Stomach (tissue), 9 donors: Measurements from ENCODE around the gene TEX13D. TPM values are rescaled to one million over a fixed set of nuclear protein-coding genes. Genes with fewer than 3 reads are reported as not detected.

Experiments used
- DNase-seq, 2 donors: peaks; one replicate each; pipeline versions ENCODE4 v3.0.0 to v3.0.0-alpha.2; 2013 to 2019
- H3K27ac ChIP-seq, 5 donors: fragments of 200-600 bp in 4 of 5; sonication (generic) in 4 of 5; one replicate each; pipeline ENCODE4 v1.5.1; 2013 to 2019; ENCODE audit warnings: mild to moderate bottlenecking in 1 of 5, moderate library complexity in 1 of 5
- H3K27me3 ChIP-seq, 3 donors: fragments of 200-600 bp; sonication (generic); one replicate each; pipeline ENCODE4 v1.5.1; 2017 to 2019; ENCODE audit warnings: mixed run types in 1 of 3
- H3K36me3 ChIP-seq, 4 donors: fragments of 200-600 bp; sonication (generic); 1 replicate in 3 of 4; 2 replicates in 1 of 4; pipeline ENCODE4 v1.5.1; 2016 to 2019
- H3K4me1 ChIP-seq, 4 donors: fragments of 200-600 bp; sonication (generic); one replicate each; pipeline ENCODE4 v1.5.1; 2016 to 2019
- H3K4me3 ChIP-seq, 4 donors: fragments of 200-600 bp; sonication (generic) in 3 of 4; one replicate each; pipeline ENCODE4 v1.5.1; 2016 to 2019; ENCODE audit warnings: mild to moderate bottlenecking in 1 of 4
- H3K9me3 ChIP-seq, 4 donors: fragments of 200-600 bp; sonication (generic); one replicate each; pipeline ENCODE4 v1.5.1; 2016 to 2019
- CTCF ChIP-seq, 7 experiments: fragments of 450-650 bp in 4 of 7; fragments of 200-600 bp in 3 of 7; sonication (generic) in 3 of 7; IDR thresholded peaks; one replicate each; pipeline ENCODE4 v1.5.1; 2016 to 2019; ENCODE audit warnings: antibody characterized with exemption in 7 of 7, control low read depth in 2 of 7, mild to moderate bottlenecking in 1 of 7
- EP300 ChIP-seq: sonication (generic); formaldehyde crosslinking; IDR thresholded peaks from one replicate; pipeline ENCODE4 v1.6.1; 2017; ENCODE audit warnings: antibody characterized with exemption
- POLR2A ChIP-seq, 4 donors: fragments of 450-650 bp; IDR thresholded peaks; one replicate each; pipeline ENCODE4 v1.6.1; 2016; ENCODE audit warnings: antibody characterized with exemption in 4 of 4, control low read depth in 2 of 4, mild to moderate bottlenecking in 1 of 4, moderate library complexity in 1 of 4
- POLR2AphosphoS5 ChIP-seq, 3 donors: sonication (generic); formaldehyde crosslinking; IDR thresholded peaks; one replicate each; pipeline ENCODE4 v1.6.1; 2016; ENCODE audit warnings: antibody characterized with exemption in 3 of 3
- WGBS, 5 donors: extraction: QIAGEN DNeasy Blood & Tissue Kit in 3 of 5; methylation state at CpG; one replicate each; pipeline versions ENCODE4 v1.1.5 to v1.1.7; 2013 to 2018; 5-methylcytosine and 5-hydroxymethylcytosine counted together
- intact Hi-C: fragments of 100-400 bp; cut with DNase I; formaldehyde crosslinking; loops from one replicate; pipeline ENCODE4 v1.15.1; 2023; ENCODE audit warnings: low total_unique reads
- polyA plus RNA-seq, 3 donors: library from polyadenylated mRNA; stranded (reverse); fragments of 200-250 nt; gene quantifications; one replicate each; pipeline ENCODE4 v1.2.3, GENCODE V29; 2013
- total RNA-seq, 5 donors: library from RNA; depleted of rRNA; stranded (reverse); fragments of >200 nt; gene quantifications; one replicate each; pipeline versions ENCODE4 v1.1.0 to v1.2.3, GENCODE V29; 2014 to 2016
- donor health status: healthy with polysubstance abuse.
- donor health status: Bipolar disorder and iron deficiency.
- donor health status: healthy.

The TEX13D gene
- total and polyA plus RNA-seq, 8 donors: 0.46 to 1.2 TPM; not detected in 6

DNA sequence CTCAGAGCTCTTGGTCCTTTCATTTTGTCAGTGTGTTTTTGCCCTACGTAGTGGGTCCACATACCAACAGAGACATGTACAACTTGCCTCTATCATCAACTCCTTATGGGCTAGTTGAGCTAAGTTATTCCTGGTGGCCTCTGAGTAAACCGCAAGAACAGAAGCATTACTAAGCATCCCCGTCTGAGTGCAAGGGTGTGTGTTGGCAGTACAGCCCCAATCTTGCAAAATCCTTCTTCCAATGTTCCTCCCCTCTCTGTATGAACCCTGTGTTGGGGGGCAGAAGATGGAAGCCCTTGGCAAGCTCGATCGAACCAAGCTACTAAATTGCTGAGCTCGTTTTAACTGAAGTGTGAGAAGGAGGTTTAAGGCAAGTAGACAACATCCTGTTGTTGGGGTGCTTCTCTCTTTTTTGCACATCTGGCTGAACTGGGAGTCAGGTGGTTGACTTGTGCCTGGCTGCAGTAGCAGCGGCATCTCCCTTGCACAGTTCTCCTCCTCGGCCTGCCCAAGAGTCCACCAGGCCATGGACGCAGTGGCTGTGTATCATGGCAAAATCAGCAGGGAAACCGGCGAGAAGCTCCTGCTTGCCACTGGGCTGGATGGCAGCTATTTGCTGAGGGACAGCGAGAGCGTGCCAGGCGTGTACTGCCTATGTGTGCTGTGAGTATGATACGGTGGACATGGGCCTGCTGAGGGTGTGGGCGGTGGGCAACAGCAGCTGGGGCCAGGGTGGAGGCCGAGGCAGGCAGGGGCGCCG, 13.8 kb downstream of the TEX13D start, which contains the start of gene SH2D1A:
SH2D1A (plus strand) TSS at position 447 of the 760 bp plus-strand sequence; CDS start at position 527, 80 bp downstream.
- intact Hi-C loops: no loop called here
- Histone ChIP-seq H3K36me3 (no peaks in the 10 kb centered on the region), H3K27ac (peak within 1 kb of the TSS in 4 of 5 donors; percentile 14 to 46 (median 22)), H3K4me1 (no peaks in the 10 kb centered on the region), H3K27me3 (no peaks in the 10 kb centered on the region), H3K9me3 (no peaks in the 10 kb centered on the region), H3K4me3 (no peak within 1 kb of the TSS)
- peak in 1 of 2 donors; percentile 20 for DNase-seq
- TF ChIP-seq POLR2AphosphoS5 (IDR thresholded peaks at IDR 0.05) (peak in 1 of 3 donors; percentile 40), CTCF (IDR thresholded peaks at IDR 0.05) (no peak), POLR2A (IDR thresholded peaks at IDR 0.05) (no peak), EP300 (no peak)
- WGBS, 5 donors: 65 to 89% (median 78%) methylated on average over 6 to 19 of the region's 19 CpGs

DNA sequence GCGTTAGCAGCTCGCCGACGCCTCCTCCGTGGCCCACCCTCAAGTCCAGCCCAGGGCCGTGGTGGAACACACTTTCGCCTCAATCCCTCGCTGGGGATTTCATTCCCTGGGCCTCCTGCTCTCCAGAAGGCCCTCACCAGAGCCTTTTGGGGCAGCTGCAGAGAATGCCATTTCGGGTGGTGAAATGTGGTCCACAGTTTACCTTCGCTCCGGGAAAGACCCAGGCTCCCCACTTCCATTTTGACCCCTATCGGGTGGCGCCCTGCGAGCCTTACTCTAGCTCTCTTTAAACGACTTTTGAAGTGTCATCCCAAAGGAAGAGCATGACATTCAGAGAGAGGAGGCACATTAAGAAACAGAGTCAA, 14.4 kb downstream of the TEX13D start:
- peak overlapping the region in 4 of 5 donors; percentile 14 to 46 (median 22) for H3K27ac ChIP-seq
- 77 to 91% (median 82%) methylated on average over 7 to 15 of the region's 15 CpGs for WGBS, 5 donors

GRCh38 chrX:124347242-124347641, 14.8 kb downstream of the TEX13D start:
- H3K4me3 ChIP-seq: no peak overlapping the region
- no peaks in the 10 kb centered on the region for H3K9me3 ChIP-seq
- no peaks in the 10 kb centered on the region for H3K27me3 ChIP-seq
- no peak for DNase-seq
- no peaks in the 10 kb centered on the region for H3K36me3 ChIP-seq
- TF ChIP-seq EP300 (no peak), POLR2AphosphoS5 (IDR thresholded peaks at IDR 0.05) (no peak), CTCF (IDR thresholded peaks at IDR 0.05) (no peak), POLR2A (IDR thresholded peaks at IDR 0.05) (no peak)
- no peaks in the 10 kb centered on the region for H3K4me1 ChIP-seq
- intact Hi-C loops: no loop called here
- WGBS, 5 donors: 38 to 57% (median 44%) methylated on average over 5 of the region's 5 CpGs
- peak overlapping the region in 1 of 5 donors; percentile 14 for H3K27ac ChIP-seq

More for the DNA sequence above, 14.4 kb downstream of the TEX13D start:
- Histone ChIP-seq H3K4me1 (no peaks in the 10 kb centered on the region), H3K36me3 (no peaks in the 10 kb centered on the region), H3K4me3 (no peak overlapping the region), H3K9me3 (no peaks in the 10 kb centered on the region), H3K27me3 (no peaks in the 10 kb centered on the region)
- intact Hi-C loops: no loop called here
- no peak for DNase-seq
- no peak for TF ChIP-seq POLR2A (IDR thresholded peaks at IDR 0.05)

GRCh38 chrX:124348182-124348581, 15.7 kb downstream of the TEX13D start:
- Histone ChIP-seq H3K4me1 (no peaks in the 10 kb centered on the region), H3K36me3 (no peaks in the 10 kb centered on the region), H3K27me3 (no peaks in the 10 kb centered on the region), H3K4me3 (no peak overlapping the region), H3K27ac (no peak overlapping the region), H3K9me3 (no peaks in the 10 kb centered on the region)
- DNase-seq: no peak
- TF ChIP-seq EP300 (no peak), CTCF (IDR thresholded peaks at IDR 0.05) (no peak), POLR2AphosphoS5 (IDR thresholded peaks at IDR 0.05) (no peak), POLR2A (IDR thresholded peaks at IDR 0.05) (no peak)
- intact Hi-C loops: no loop called here
- WGBS, 5 donors: 50 to 71% (median 60%) methylated on average over 5 of the region's 5 CpGs

- Histone ChIP-seq H3K4me1 (no peaks in the 10 kb centered on the region), H3K9me3 (no peaks in the 10 kb centered on the region), H3K27me3 (no peaks in the 10 kb centered on the region), H3K4me3 (no peak overlapping the region), H3K27ac (no peak overlapping the region), H3K36me3 (no peaks in the 10 kb centered on the region)
- intact Hi-C loops: no loop called here
- 83 to 94% (median 88%) methylated on average over 6 of the region's 6 CpGs for WGBS, 5 donors
- TF ChIP-seq POLR2AphosphoS5 (IDR thresholded peaks at IDR 0.05): no peak
- TF ChIP-seq EP300: no peak
- TF ChIP-seq CTCF (IDR thresholded peaks at IDR 0.05): no peak
- no peak for TF ChIP-seq POLR2A (IDR thresholded peaks at IDR 0.05)
- DNase-seq: no peak
These were observed 16.5 kb downstream of the TEX13D start for GRCh38 chrX:124348885-124349453.
